Measurements from ENCODE around the gene SARDH.

The SARDH gene

GRCh38 chr9:133641861-133642595, 96.1 kb downstream of the SARDH start:
- TF ChIP-seq CTCF (conservative IDR thresholded peaks at IDR 0.05; ENCODE audit: low read depth, low read length): no peak
- no peak overlapping the region for H3K4me3 ChIP-seq (ENCODE audit: low read depth, low read length)
- no peak for DNase-seq (ENCODE audit: low read depth)

GRCh38 chr9:133641396-133641655, 96.8 kb downstream of the SARDH start:
- no peak for DNase-seq (ENCODE audit: low read depth)
- no peak overlapping the region for H3K4me3 ChIP-seq (ENCODE audit: low read depth, low read length)
- no peak for TF ChIP-seq CTCF (conservative IDR thresholded peaks at IDR 0.05; ENCODE audit: low read depth, low read length)

- TF ChIP-seq CTCF (conservative IDR thresholded peaks at IDR 0.05; ENCODE audit: low read depth, low read length): no peak
- DNase-seq (ENCODE audit: low read depth): no peak
- H3K4me3 ChIP-seq (ENCODE audit: low read depth, low read length): no peak overlapping the region
Measured at GRCh38 chr9:133640580-133641395, 97.4 kb downstream of the SARDH start.

GRCh38 chr9:133640160-133640559, 98.0 kb downstream of the SARDH start:
- no peak for TF ChIP-seq CTCF (conservative IDR thresholded peaks at IDR 0.05; ENCODE audit: low read depth, low read length)
- H3K4me3 ChIP-seq (ENCODE audit: low read depth, low read length): no peak overlapping the region
- DNase-seq (ENCODE audit: low read depth): no peak

DNA sequence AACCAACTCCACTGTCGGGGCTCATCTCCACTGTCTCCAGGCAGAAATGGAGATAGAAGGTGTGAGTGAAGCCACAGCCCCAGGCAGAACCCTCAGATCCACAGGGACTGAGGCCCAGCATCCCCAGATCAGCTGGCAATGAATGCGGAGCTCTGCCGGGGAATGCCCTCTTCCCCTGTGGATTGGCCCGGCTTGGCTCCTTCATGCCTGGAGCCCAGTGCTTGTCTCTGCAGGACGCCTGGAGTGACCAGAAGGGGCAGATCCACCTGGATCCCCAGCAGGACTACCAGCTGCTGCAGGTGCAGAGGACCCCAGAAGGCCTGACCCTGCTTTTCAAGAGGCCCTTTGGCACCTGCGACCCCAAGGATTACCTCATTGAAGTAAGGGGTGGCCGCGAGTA, 98.5 kb downstream of the SARDH start:
- no peak for TF ChIP-seq CTCF (conservative IDR thresholded peaks at IDR 0.05; ENCODE audit: low read depth, low read length)
- no peak overlapping the region for H3K4me3 ChIP-seq (ENCODE audit: low read depth, low read length)
- DNase-seq (ENCODE audit: low read depth): no peak

DNA sequence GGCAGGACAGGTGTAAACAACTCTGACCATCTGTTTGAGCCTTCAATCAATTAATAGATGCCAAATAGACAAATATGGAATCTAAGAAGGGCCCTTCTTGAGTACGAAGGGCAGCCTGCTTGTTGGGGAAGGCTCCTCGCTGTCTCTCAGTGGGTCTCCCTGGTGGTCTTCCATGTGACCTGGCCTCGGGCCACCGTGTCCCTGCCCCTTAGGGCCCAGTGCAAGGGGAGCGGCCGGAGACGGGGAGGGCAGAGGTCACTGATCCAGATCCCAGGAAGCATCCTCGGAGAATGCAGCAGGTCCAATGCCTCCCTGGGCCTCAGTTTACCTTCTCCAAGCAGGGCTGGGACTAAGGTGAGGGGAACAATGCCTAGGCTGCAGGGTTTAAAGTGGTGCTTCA, 99.4 kb downstream of the SARDH start:
- no peak overlapping the region for H3K4me3 ChIP-seq (ENCODE audit: low read depth, low read length)
- DNase-seq (ENCODE audit: low read depth): no peak
- no peak for TF ChIP-seq CTCF (conservative IDR thresholded peaks at IDR 0.05; ENCODE audit: low read depth, low read length)

DNA sequence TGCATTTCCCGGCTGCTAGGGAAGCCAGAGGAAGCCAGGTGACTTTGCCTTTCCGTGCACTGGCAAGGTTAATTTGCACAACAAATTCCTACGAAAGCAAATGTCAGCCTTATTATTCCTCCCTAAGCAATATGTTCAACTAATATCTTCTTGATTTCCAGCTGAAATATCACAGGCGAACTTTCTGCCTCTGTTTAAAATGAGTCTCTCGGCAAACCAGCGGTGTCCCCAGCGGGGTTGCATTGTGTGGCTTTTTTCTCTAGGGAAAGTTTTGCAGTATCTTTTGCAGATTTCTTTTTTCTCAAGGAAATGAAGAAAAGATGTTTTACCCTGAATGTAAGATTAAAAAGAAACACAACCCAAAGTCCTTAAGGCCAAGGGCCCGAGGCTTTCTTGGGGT, 100.1 kb downstream of the SARDH start:
- peak; percentile 2 for DNase-seq (ENCODE audit: low read depth)
- TF ChIP-seq CTCF (conservative IDR thresholded peaks at IDR 0.05; ENCODE audit: low read depth, low read length): no peak
- H3K4me3 ChIP-seq (ENCODE audit: low read depth, low read length): no peak overlapping the region
